ENCODE measurements around the gene SLC17A8. TPM values are rescaled to one million over a fixed set of nuclear protein-coding genes. Genes with fewer than 3 reads are reported as not detected.

SLC17A8 gene
- total and polyA plus RNA-seq, 2 donors (not counting 3 experiments of a cell fraction or from before 2014, with no cell fraction given): not detected

- no peak overlapping the region for H3K4me3 ChIP-seq (replicated peaks in 1 of 3; ENCODE audit: insufficient read depth in 1 of 3, low read depth in 1 of 3, low read length in 3 of 3)
- no peak overlapping the region for H3K9ac ChIP-seq (replicated peaks; ENCODE audit: extremely low read depth, insufficient read depth, low read length)
- no peaks in the 10 kb centered on the region for H3K4me1 ChIP-seq (ENCODE audit: control insufficient read depth, extremely low read depth, insufficient read depth, low read length)
- H3K4me2 ChIP-seq (ENCODE audit: insufficient read depth, low read length): no peak overlapping the region
- no peaks in the 10 kb centered on the region for H3K36me3 ChIP-seq (ENCODE audit: control insufficient read depth in 2 of 2, extremely low read depth in 1 of 2, insufficient read depth in 2 of 2, low read length in 2 of 2)
- intact Hi-C loops (cut with micrococcal nuclease): no loop called here
- no peaks in the 10 kb centered on the region for H4K20me1 ChIP-seq (replicated peaks; ENCODE audit: control insufficient read depth, extremely low read depth, insufficient read depth, low read length)
- no peaks in the 10 kb centered on the region for H3K79me2 ChIP-seq (ENCODE audit: control insufficient read depth, insufficient read depth, low read length)
- dilution Hi-C loops (cut with MboI; ENCODE audit: extremely low pct_ligation_motif_present, low sequenced_read_pairs): no loop called here
- H3K27ac ChIP-seq (ENCODE audit: insufficient read depth, low read depth, low read length): no peak overlapping the region
- no peaks in the 10 kb centered on the region for H3K9me3 ChIP-seq (replicated peaks; ENCODE audit: control insufficient read depth, insufficient read depth, low read length)
- FAIRE-seq: no peak
- no peak overlapping the region for H2AFZ ChIP-seq (ENCODE audit: low read depth, low read length)
- DNase-seq (ENCODE audit: low read depth, low spot score): no peak
- ChIA-PET POLR2A (no interaction called here), CTCF (interaction anchor here (1.1 kb wide), 1 partner anchor 23 kb away, joined by 6 read pairs; no protein-coding TSS in a partner anchor)
- BruUV-seq (replicated peaks): no TSS peak
- no peak for TF ChIP-seq POLR2A (IDR thresholded peaks at IDR 0.05; ENCODE audit: low read depth, low read length)
- no peak for TF ChIP-seq MAX (IDR thresholded peaks at IDR 0.05; ENCODE audit: insufficient read depth, insufficient read length)
- TF ChIP-seq MYC (IDR thresholded peaks at IDR 0.05; ENCODE audit: low read depth, low read length): no peak
- TF ChIP-seq EZH2 (IDR thresholded peaks at IDR 0.05; ENCODE audit: borderline replicate concordance, low read depth, low read length, severe bottlenecking): no peak
- TF ChIP-seq CTCF (IDR thresholded peaks at IDR 0.05; ENCODE audit: extremely low read depth in 1 of 2, insufficient read depth in 1 of 2, low read depth in 1 of 2, low read length in 2 of 2): no peak
- TF ChIP-seq GATA2 (IDR thresholded peaks at IDR 0.05; ENCODE audit: insufficient read depth, insufficient read length, low read depth, low read length): no peak
- no peak for TF ChIP-seq FOS (IDR thresholded peaks at IDR 0.05; ENCODE audit: borderline replicate concordance, insufficient read depth, low read length)
- TF ChIP-seq POLR2AphosphoS5 (IDR thresholded peaks at IDR 0.05; ENCODE audit: insufficient read depth, low read depth, low read length): no peak
- no peak for TF ChIP-seq JUN (IDR thresholded peaks at IDR 0.05; ENCODE audit: borderline replicate concordance, insufficient read depth, insufficient read length, low read depth)
- H3K9me1 ChIP-seq (replicated peaks; ENCODE audit: control insufficient read depth, extremely low read depth, insufficient read depth, low read length): no peaks in the 10 kb centered on the region
- peaks cover 0 to 2% of the 10 kb centered on the region in 2 experiments for H3K27me3 ChIP-seq (ENCODE audit: control insufficient read depth in 2 of 2, insufficient read depth in 2 of 2, low read length in 2 of 2)
These were observed 24.5 kb downstream of the SLC17A8 start for GRCh38 chr12:100381379-100381778.

Measured in endothelial cell of umbilical vein (primary cell).